Brain pericyte (primary cell): ENCODE data around the gene WDR26.
"Not testable (repeated sequence)": the region's sequence is repeated elsewhere in the genome, so short reads cannot be mapped to it uniquely, and the experiment has no call there.

Experiments
- DNase-seq: peaks from one replicate; pipeline ENCODE4 v3.0.0-alpha.2; 2012; ENCODE audit warnings: low read depth, low spot score

WDR26 gene

DNA sequence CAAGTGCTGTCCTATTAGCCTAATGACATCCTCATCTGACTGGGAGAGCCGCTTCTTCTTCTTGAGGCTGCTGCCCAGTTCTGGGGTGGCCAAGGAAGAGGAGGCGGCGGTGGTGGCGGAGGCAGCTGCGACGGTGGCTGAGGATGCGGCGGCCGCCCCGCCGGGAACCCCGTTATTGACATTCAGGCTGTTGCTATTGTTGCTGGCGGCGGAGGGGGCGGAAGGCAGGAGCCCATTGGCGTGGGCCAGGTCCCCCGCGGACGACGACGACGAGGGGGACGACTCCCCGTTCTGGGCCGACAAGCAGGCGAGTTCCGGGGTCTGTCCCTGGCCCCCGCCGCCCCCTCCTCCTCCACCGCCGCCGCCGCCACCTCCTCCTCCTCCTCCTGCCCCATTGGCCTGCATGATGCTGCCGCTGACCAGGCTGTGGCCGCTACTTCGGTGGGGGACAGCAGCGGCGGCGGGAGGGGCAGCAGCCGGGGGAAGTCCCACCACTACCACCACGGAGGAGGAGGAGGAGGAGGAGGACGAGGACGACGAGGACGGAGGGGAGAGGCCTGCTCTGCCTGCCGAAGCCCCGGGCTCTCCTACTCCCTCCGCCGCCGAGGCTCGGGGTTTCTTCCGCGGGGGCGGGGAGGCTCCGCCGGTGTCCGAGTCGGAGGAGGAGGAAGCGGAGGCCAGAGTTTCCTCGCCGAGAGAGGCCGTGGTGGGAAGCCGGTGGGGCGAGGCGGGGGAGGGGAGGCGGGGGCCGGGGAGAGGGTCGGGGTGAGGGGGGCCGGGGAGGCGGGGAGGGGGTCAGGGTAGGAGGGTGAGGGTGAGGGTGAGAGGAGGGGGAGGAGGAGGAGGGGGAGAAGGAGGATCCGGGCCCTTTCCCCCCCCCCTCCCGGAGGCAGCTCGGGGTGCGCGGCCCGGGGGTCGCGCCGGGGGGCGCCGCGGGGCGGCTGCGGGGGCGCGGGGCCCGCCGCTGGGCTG lies 610 bp downstream of the WDR26 start:
- DNase-seq, result no peak

DNA sequence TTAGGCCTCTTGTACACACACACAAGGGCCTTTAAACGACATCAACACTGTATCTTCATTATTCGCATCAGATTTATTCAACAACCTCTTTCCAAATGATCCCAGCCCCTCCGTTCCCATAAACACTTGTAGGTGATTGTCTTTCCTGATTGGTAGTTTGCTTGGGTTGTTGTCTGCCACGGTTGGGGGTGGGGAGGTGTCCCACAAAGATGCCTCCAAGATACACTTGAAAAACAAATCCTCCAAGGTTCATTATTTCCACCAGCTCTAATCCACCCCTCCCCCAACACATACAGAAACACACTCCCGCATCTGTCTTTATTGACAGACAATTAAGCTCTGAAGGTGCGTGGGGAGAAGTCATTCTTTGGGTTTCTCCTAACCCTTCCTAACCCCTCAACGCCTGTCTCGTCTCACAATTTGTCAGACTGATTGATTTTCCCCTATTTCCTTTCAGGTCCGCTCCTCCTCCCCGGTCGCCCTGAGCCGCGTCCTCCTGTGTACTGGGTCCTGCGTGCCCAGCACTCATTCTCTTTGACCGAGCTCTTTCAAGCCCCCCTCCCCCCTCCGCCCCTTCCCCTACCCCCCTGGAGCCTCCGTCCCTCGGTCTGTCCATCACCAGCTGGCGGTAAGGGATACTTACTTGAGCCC lies 1.4 kb downstream of the WDR26 start:
- no peak for DNase-seq

DNA sequence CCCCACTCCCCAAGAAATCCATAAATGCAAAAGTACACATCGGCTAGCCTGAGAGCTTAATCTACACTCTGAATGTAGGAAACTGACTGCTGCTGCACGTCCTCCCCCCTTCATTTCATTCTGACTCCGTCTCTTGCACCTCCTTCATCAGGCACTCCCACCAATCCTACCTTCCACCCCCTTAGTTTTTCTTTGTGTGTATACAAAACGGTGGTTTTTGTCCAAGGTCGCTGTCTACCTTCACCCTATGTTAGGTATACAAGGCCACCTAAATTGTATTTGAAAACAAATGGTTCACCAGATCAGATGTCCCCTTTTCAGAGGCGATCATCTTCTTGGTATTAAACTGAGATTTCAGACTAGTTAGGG lies 1.9 kb downstream of the WDR26 start:
- no peak for DNase-seq

DNA sequence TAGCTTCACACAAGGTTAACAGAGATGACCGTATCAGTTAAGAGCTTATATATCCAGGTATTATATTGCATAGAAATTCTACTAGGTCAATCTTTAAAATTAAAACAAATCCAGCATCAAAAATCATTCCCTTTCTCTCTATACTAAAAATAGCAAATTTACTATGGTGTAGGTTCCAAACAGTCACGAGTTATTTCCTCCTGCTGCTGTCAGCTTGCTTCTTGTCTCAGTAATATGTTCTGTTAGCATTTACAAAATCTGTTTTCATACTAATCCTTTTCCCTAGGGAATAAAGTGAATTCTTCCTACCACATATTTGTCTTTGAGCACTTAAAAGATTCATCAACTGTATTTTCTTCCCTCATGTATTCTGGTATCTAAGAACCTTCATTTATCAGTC lies 2.5 kb downstream of the WDR26 start:
- DNase-seq, result no peak

DNA sequence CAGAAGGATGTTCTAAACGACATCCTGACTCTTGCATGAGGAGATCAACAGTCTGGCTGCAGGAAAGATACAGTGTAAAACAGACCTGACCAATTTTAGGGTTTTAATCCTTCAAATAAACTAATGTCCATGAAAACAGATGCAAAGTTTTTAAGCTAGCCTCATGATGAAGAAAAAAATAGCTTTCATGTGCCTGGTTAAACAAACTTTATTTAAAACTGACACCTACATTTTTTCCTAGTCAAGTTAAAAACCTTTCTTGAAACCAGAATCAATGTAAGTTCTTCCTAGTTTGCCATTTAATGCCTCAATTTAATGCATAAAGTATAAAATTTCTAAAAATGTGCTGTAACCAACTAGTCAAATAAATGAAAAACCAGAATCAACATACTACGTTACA lies 2.9 kb downstream of the WDR26 start:
- DNase-seq, result no peak

DNA sequence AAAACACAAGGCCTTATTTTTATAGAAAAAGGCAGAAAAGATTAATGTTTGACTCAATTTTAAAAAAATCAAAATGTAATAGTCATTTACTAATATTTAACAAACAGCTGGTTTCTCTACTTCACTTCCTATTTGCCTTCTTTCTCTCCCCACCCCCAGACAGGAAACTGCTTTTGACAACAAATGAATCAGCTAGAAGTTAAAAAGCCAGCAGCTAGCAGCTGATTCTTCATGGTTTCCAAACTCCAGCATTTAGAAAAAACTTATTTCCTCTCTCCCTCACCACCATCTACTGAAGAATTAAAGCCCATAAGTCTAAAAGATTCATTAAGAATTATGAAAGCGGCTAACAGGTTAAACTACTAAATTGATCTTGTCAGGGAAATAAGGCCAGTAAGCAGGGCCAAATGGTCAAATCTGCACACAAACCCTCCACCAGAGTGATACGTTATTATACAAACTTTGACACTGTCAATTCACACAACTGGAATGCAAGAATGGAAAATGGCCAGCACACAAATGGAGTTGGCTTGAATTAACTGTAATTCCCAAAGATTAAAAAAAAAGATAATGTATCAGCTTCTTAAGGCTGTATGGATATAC lies 4.0 kb downstream of the WDR26 start:
- no peak for DNase-seq

DNA sequence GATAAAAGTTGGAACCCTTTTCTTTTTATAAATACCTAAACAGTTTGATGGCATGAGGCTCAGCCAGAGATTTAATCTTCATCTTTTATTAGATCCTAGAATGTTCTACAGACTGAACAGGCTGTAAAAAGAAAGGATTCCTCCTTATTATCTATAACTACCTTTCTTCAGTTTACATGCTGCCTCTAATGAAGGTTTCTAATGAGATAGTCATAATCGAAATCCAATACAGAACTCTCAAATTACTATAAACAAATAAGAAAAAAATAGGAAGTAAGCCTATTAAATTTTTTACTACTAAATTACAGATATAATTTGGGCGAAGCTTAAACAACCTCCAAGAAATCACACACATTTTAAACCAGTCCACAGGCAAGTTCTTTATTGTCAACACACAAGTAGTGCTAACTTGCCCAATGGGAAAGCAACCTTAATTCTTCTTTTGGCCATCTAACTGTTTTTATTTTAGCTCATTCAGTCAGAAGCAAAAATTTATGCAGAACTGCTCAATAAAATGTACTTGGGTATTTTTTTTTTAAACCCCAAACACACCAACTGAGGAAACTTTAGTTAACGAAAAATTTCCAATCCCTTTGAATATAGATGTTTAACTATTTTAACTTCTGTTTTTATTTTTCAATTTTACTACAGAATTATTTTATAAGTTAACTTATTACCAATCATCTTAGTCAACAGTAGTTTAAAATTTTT lies 4.8 kb downstream of the WDR26 start:
- DNase-seq, result no peak

DNA sequence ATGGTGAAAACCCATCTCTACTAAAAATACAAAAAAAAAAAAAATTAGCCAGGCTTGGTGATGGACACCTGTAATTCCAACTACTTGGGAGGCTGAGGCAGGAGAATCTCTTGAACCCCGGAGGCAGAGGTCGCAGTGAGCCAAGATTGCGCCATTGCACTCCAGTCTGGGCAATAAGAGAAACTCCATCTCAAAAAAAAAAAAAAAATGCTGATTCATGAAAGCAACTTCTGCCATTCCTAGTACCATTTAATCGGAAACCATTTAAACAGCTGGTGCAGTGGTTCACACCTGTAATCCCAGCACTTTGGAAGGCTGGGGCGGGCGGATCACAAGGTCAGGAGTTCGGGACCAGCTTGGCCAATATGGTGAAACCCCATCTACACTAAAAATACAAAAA lies 5.9 kb downstream of the WDR26 start:
- not testable (repeated sequence) for DNase-seq

DNA sequence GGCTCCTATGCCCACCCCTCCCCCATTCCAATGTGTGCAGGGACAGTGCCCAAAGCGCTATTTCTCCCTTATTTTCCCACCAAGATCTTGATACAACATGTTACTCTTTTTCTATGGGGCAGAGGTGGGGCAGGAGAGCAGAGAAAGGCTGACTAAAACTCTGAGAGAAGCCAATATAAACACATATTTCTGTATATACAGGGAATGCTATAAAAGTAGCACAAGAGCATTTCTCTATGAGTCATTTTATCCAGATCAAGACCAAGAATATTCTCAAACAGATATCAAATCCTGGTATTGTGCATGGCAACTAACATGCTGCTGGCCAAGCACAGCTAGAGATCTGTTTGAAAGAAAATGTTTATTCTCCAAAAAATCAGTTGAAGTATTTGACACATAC lies 7.3 kb downstream of the WDR26 start:
- peak; percentile 57 for DNase-seq

DNA sequence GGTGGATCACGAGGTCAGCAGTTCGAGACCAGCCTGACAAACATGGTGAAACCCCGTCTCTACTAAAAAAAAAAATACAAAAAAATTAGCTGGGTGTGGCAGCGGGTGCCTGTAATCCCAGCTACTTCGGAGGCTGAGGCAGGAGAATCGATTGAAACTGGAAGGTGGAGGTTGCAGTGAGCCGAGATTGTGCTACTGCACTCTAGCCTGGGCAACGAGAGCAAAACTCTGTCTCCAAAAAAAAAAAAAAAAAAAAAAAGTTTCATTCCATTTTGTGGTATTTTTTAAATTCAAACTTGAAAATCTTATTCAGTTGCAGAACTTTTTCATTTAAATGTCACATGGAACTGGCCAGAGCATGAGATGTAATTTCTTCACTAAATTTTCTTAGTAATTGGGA lies 7.7 kb downstream of the WDR26 start:
- DNase-seq, result not testable (repeated sequence)

DNA sequence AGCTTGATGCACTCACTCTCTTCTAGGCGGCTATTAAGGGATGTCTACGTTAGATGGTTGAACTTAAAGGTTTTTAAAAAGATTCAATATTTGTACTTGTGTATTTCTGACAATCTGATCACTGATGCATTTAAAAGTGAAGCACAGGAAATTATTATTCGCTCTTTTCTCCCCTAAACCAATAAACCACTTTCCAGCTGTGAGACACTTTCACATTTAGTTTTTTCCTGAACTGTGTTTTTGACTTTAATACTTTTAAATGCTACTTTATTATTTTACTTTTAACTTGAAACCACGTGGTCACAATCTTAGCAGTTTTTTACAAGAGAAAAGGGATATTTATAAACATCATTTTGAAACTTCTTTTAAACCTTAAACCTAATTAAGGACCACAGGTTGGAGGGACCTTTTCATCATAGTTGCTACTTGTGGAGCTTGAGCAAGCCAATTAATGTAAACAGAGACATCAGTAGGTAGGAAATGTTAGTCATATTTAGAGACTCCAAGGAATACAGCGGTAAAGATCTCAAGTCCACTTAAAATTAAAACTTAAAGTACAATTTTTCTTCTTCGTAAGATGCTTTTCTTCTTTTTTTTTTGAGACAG lies 9.2 kb downstream of the WDR26 start:
- DNase-seq, result no peak

DNA sequence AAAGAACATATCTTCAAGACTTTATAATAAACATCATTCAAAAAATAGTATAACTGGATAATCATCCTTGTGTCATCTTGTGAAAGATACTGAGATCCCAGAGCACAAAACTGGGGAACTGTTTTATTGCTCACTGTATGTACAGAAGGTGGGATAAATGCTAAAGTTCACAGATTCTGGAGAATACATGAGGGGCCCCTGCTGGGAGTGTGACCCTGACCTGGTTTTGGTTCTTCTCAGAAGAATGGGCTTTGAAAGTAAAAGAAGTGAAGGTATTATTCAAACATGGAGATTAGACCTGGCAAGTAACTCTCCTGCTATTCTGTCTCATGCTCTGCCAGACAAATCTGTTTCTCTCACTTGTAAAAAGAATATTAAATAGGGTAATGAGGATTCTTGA lies 14.5 kb downstream of the WDR26 start:
- no peak for DNase-seq

DNA sequence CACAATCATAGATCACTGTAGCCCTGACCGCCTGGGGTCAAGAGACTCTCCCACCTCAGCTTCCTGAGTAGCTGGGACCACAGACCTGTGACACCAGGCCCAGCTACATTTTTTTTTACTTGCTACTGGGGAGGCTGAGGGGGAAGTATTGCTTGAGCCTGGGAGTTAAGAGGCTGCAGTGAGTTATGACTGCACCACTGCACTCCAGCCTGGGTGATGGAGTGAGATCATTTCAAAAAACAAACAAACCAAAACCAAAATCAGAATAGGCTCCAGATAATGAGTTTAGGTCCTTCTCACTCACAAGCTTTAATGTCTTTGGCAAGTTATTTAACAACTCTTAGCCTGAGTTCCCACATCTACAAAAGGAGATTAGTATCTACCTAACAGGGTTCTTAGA lies 22.8 kb downstream of the WDR26 start:
- DNase-seq, result no peak

DNA sequence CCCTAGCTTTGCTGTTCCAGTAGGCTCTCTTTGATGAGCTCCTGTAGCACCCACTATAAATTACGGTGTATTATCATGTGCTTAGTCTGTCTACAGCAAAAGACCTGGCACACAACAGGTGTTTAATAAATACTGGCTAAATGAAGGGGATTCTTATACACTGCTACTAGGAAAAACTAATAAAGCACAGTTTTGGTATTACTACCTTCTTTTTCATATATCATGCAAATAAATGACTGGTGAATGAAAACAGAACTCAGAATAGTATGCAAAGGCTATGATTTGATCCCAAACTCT lies 26.4 kb downstream of the WDR26 start:
- DNase-seq, result no peak

DNA sequence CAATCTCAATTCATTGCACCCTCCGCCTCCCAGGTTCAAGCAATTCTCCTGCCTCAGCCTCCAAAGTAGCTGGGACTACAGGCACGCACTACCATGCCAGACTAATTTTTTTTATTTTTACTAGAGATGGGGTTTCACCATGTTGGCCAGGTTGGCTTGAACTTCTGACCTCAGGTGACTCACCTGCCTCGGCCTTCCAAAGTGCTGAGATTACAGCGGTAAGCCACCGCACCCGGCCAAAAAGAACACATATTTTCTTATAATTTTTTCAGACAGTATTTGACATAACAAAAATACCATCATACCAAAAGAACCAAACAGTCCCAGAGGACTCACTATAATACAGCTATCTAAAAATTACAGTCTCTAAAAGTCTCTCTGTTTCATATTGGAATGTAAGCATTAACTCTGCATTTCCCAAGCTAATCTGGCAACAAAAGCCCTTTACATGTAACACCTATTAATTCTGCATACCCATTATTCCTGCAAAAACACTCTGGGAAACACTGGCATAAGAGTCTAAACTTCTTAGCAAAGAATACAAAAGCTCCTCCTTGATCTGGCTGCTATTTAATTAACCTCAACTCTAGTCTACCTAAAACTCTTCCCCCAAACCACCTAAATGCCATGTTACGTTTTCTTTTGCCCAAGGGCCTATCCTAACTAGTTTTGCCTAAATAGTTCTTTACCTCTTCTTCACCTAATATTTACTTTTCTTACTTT lies 26.9 kb downstream of the WDR26 start:
- no peak for DNase-seq

DNA sequence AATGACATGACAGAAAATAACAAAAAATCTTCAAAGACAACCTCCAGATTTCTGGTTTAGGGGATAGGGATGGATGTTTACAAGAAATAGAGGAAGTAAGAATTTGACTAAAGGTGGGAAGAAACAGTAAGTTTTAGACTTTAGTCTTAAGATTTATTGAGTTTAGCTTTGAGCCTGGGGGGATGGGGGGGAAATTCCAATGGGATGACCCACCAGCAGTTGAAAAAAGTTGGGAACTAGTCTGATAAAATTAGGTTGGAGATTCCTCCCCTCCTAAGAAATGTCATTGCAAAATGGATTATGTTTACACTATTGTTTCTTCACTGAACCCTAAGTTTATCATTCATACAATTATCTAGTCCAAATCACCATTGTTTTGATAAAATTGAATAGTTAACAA lies 28.4 kb downstream of the WDR26 start:
- no peak for DNase-seq

DNA sequence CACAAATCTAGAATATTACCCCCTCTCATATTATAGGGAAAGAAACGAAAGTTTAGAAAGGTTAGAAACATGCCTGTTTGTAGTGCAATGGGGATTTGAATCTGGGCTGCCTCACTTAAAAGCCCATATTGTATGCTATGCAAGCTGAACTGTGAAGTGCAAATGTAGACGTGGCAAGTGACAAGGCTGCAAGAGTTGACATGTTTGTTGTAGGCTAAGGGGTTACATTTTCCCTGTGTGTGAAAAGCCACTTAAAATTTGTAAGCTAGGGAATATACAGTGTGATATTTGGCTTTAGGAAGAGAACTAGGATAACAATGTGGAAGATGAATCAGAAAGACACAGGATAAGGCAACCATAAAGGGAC lies 29.0 kb downstream of the WDR26 start:
- DNase-seq, result no peak

DNA sequence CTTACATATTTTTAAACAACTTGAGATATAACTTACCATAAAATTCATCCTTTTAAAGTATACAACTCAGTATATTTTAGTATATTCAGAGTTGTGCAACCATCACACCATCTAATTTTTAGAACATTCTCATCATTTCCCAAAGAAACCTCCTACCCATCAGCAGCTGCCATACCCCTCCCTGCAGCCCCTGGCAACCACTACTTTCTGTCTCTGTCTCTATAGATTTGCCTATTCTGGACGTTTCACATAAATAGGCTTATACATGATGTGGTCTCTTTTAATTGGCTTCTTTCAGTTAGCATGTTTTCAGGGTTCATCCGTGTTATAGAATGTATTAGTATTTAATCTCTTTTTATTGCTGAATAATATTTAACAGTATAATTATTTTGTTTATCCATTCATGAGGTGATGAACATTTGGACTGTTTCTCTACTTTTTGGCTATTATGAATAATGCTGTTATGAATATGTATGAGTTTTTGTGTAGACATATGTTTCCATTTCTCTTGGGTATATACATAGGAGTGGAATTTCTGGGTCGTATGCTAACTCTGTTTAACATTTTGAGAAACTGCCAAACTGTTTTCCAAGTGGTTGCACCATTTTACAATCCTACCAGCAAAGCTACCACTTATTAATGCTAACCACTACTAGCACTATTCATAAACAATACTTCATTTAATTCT lies 29.5 kb downstream of the WDR26 start:
- DNase-seq, result no peak

DNA sequence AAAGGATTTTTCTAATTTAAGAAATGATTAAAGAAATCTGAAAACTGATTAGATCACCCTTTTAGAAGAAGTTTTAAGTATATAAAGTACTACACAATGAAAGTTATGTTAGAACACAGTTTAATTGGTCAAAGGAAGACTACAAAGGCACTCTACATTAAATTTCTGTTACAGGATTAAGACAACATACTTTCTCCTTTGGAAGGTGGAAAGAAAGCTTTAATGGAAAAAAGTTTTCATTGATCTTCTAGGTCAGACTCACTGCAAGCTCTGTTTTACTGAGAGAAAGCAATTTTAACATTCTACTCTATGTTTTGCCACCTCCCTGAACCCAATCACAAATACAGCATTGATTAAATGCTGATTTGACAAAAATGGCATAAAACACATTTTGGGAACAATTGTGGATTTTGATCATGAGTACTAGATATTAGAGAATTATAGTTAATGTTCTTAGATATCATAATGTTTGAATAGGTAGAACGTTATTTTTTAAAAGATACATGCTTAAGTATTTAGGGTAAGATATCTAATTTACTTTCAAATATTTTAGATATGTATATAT lies 32.0 kb downstream of the WDR26 start:
- no peak for DNase-seq

DNA sequence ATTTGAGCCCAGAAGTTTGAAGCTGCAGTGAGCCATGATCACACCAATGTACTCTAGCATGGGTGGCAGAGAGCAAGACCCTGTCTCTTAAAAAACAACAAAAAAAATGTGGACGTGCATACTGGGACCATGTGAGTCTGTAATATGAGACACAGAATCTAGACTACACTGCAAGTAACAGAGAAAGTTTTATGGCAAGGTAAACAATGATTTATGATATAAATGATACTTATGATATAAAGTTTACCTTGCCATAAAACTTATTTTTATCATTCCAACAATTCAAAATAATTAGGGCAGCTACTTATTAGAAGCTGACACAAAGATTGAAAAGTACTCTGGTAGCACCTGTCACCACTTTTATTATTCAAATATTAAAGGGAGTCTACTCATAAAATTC lies 34.7 kb downstream of the WDR26 start:
- no peak for DNase-seq
